AG09319 (cell line): Measurements from ENCODE around the gene NKPD1.

Experiments used
- DNase-seq: peaks from one replicate; pipeline ENCODE4 v3.0.0-alpha.2; 2010; ENCODE audit warnings: low read depth; ENCODE audit errors: extremely low read depth
- TF ChIP-seq, protein P1 (sequence below): IDR thresholded peaks from 2 replicates; pipeline ENCODE4 v1.5.1; 2011; ENCODE audit warnings: low read depth, mild to moderate bottlenecking, inconsistent platforms, low read length, moderate library complexity

Gene NKPD1

DNA sequence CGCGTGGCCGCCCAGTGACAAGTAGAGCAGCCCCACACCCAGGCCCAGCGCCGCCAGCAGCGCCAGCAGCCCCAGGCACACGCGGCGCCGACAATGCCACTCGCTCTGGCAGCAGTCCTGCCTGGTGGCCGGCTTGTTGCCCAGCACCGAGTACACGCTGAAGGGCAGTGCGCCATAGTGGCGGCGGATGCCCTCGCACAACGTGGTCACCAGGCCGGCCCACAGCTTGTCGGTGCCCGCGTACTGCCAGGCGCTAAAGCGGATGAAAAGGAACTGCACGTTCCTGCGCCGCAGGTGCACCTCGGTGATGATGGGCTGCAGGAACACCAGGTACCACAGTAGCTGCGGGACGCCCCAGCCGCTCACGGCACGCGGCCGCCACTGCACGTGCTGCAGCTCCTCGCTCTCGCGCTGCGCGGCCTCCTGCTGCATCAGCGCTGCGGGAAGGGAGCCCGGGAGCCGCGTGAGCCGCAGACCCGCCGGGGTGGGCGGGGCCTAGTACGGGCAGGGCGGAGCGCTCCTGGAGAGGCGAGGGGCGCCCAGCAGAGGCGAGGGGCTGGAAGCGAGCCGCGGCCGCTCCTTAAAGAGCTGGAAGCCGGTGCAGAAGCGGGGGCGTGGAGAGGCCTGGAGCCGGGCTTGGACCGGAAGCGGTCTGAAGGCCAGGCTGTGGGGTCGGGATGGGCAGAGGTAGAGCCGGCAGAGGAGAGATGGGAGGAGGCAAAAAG is 7.3 kb downstream of the NKPD1 start:
- TF ChIP-seq, protein P1, sequence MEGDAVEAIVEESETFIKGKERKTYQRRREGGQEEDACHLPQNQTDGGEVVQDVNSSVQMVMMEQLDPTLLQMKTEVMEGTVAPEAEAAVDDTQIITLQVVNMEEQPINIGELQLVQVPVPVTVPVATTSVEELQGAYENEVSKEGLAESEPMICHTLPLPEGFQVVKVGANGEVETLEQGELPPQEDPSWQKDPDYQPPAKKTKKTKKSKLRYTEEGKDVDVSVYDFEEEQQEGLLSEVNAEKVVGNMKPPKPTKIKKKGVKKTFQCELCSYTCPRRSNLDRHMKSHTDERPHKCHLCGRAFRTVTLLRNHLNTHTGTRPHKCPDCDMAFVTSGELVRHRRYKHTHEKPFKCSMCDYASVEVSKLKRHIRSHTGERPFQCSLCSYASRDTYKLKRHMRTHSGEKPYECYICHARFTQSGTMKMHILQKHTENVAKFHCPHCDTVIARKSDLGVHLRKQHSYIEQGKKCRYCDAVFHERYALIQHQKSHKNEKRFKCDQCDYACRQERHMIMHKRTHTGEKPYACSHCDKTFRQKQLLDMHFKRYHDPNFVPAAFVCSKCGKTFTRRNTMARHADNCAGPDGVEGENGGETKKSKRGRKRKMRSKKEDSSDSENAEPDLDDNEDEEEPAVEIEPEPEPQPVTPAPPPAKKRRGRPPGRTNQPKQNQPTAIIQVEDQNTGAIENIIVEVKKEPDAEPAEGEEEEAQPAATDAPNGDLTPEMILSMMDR, result no peak
- no peak for DNase-seq

DNA sequence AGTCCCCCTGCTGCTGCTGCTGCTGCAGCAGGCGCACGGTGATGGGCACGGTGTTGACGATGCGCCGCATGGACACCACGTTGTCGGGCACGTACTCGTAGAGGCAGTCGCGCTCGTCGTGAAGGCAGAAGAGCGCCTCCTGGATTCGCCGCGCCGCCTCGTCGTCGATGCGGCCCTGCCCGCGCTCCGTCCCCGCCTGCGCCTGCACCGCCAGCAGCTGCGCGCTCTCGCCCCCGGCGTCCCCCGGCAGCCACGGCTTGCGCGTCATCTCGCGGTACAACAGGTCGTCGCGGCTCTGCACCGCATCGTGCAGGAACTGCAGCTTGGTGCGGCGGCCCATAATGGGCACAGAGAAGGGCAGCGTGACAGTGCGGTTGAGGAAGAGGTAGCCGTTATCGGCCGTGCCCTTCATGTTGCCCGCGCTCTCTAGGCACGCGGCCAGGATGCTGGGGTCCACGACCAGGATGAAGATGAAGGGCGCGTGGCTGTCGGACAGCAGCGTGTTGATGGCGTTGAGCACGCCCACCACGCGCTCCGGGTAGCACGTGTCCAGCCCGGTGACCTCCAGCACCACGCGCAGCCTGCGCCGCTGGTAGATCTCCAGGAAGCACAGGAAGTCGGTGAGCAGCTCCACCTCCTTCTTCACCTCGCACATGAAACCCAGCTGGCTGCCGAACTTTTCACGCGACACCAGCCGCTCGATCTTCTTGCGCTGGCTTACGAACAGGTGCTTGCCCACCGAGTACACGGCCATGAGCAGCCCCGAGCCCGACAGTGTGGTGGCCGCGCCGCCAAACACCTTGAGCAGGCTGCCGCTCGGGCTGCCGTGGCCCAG is 8.1 kb downstream of the NKPD1 start:
- DNase-seq, result no peak
- TF ChIP-seq, protein P1, result peak; percentile 5

DNA sequence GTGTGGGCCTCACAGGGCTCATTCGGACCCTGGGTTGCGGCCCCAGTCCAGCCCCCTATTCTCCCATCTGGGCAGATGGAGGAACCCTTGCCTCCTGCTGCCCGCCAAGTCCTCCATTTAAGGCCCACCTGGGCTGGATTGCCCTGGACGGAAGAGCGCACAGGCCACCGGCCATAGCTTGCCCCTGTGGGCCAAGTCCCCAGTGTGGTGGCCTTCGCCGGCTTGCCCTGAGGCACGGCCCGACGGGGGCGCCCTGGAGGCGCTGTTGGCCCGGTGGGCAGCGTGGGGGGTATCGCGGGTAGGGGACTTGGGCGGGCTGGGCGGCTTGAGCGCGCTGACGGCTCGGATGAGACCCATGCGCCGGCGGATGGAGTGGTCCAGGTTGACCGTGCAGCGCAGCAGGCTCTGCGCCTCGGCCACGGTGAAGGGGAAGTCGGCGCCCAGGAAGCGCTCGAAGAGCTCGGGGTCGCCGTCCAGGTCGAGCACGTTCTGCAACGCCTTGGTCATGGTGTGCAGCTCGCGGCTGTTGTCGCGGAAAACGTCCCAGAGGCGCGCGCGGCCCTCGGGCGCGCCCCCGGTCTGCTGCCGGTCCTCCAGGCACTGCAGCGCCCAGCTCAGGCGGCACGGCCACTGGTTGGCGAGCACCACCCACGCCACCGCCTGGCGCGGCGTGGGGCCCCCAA is 8.8 kb downstream of the NKPD1 start:
- TF ChIP-seq, protein P1, result no peak
- DNase-seq, result no peak

- TF ChIP-seq, protein P1, result no peak
- no peak for DNase-seq
Observed at GRCh38 chr19:45151320-45151719, 9.5 kb downstream of the NKPD1 start.

GRCh38 chr19:45150751-45151281 is 10.0 kb downstream of the NKPD1 start:
- TF ChIP-seq, protein P1, result no peak

GRCh38 chr19:45150180-45150579 is 10.6 kb downstream of the NKPD1 start:
- no peak for DNase-seq
- TF ChIP-seq, protein P1, result no peak

More at GRCh38 chr19:45150751-45151281, 10.0 kb downstream of the NKPD1 start:
- no peak for DNase-seq

GRCh38 chr19:45149129-45149528 is 11.7 kb downstream of the NKPD1 start:
- no peak for DNase-seq
- TF ChIP-seq, protein P1, result no peak
